KOPT-K1 (cell line): ENCODE data around the gene SRSF11.

Source experiments
- H3K27ac ChIP-seq: fragments of 200-600 bp; sonication (generic); 2 replicates; pipeline ENCODE4 v1.5.1; 2016; ENCODE audit warnings: antibody characterized with exemption, mild to moderate bottlenecking, low read depth, low read length; ENCODE audit not compliant: poor library complexity, severe bottlenecking
- H3K36me3 ChIP-seq: fragments of 200-600 bp; sonication (generic); 2 replicates; pipeline ENCODE4 v1.5.1; 2017; ENCODE audit warnings: antibody characterized with exemption, mild to moderate bottlenecking, low read length, moderate library complexity; ENCODE audit not compliant: insufficient read depth
- H3K9me3 ChIP-seq: fragments of 200-600 bp; sonication (generic); 2 replicates; pipeline ENCODE4 v1.5.1; 2017; ENCODE audit warnings: antibody characterized with exemption, low read length, mild to moderate bottlenecking; ENCODE audit not compliant: insufficient read depth, poor library complexity, severe bottlenecking

The SRSF11 gene

GRCh38 chr1:70248729-70249128 is 27.5 kb downstream of the SRSF11 start:
- no peak overlapping the region for H3K27ac ChIP-seq

DNA sequence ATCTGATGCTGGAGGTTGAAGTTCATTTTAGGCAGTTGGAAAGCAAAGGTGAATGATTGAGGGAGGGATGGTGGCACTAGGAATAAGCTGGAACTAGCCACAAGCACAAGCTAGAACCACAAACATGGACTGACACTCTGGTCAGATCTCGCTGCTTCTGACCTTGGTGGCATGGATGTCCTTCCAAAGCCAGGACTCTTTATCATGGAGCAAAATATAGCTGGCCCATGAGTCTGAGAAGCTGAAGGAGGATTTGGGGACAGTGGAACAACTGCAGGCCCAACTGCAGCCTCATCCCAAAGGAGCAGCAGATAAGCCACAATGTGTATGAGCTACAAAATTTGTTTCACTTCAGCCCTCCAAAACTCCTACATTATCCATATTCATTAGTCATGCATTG is 35.5 kb downstream of the SRSF11 start:
- H3K27ac ChIP-seq, result no peak overlapping the region
- peaks cover 31% of the 10 kb centered on the region for H3K36me3 ChIP-seq
- H3K9me3 ChIP-seq, result no peaks in the 10 kb centered on the region

More at GRCh38 chr1:70248729-70249128, 27.5 kb downstream of the SRSF11 start:
- Histone ChIP-seq H3K36me3 (peaks cover 100% of the 10 kb centered on the region), H3K9me3 (no peaks in the 10 kb centered on the region)

DNA sequence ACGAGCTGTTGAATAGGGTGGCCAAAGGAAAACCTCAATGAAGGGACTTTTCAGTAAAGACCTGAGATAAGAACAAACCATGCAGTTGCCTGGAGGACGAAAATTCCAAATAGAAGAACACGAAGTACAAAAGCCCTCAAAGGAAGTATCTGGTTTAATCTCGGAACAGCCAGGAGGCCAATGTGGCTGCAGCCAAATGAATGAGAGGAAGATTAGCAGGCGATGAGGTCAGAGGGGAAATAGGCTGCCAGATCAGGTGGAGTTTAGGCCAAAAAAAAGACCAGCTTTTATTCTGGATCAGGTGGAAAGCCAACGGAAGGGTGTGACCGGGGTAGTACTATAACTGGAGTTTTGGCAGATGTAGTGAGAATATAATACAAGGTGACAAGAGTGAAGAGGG is 43.7 kb downstream of the SRSF11 start:
- Histone ChIP-seq H3K9me3 (peaks cover 13% of the 10 kb centered on the region), H3K27ac (no peak overlapping the region), H3K36me3 (peaks cover 50% of the 10 kb centered on the region)

GRCh38 chr1:70265946-70266345 is 44.8 kb downstream of the SRSF11 start:
- H3K9me3 ChIP-seq, result peaks cover 13% of the 10 kb centered on the region
- H3K36me3 ChIP-seq, result peaks cover 62% of the 10 kb centered on the region
- no peak overlapping the region for H3K27ac ChIP-seq

DNA sequence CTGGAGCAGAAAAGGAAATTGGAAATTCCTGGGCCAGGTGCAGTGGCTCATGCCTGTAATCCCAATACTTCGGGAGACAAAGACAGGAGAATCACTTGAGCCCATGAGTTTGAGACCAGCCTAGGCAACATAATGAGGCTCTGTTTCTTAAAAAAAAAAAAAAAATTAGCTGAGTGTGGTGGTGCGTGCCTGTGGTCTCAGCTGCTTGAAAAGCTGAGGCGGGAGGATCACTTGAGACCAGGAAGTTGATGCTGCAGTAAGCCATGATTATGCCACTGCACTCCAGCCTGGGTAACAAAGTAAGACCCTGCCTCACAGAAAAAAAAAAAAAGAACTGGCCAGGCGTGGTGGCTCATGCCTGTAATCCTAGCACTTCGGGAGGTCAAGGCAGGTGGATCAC is 56.7 kb downstream of the SRSF11 start:
- H3K27ac ChIP-seq, result no peak overlapping the region
- peaks cover 28% of the 10 kb centered on the region for H3K36me3 ChIP-seq
- H3K9me3 ChIP-seq, result no peaks in the 10 kb centered on the region

DNA sequence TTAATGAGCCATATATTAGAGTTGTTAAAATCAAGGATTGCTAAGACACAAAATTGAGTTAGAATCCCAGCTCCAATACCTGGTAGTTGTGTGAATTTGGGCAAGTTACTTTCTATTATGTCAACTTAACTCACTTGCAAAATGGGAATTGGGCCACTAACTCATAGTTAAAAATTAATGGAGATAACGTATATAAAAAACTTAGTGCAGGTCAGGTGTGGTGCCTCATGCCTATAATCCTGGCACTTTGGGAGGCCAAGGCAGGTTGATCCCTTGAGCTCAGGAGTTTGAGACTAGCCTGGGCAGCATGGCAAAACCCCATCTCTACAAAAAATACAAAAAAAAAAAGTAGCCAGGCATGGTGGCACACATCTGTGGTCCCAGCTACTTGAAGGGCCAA is 57.5 kb downstream of the SRSF11 start:
- Histone ChIP-seq H3K36me3 (peaks cover 22% of the 10 kb centered on the region), H3K9me3 (no peaks in the 10 kb centered on the region), H3K27ac (no peak overlapping the region)

- H3K27ac ChIP-seq, result no peak overlapping the region
- peaks cover 11% of the 10 kb centered on the region for H3K36me3 ChIP-seq
- no peaks in the 10 kb centered on the region for H3K9me3 ChIP-seq
Measured at GRCh38 chr1:70284366-70284765, 63.2 kb downstream of the SRSF11 start.

GRCh38 chr1:70286453-70286852 is 65.3 kb downstream of the SRSF11 start:
- H3K9me3 ChIP-seq, result no peaks in the 10 kb centered on the region
- no peak overlapping the region for H3K27ac ChIP-seq
- peaks cover 26% of the 10 kb centered on the region for H3K36me3 ChIP-seq

DNA sequence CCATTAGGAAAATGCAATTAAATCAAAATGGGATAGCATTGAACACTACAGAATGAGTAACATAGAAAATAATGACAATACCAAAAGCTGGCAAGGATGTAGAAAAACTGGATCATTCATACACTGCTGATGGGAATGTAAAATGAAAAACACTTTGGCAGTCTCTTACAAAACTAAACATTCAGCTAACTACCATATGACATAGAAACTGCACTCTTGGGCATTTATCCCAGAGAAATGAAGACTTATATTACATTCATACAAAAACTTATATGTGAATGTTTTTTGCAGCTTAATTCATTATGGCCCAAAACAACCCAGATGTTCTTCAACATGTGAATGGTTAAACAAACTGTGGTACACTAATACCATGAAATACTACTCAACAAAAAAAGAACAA is 67.0 kb downstream of the SRSF11 start:
- Histone ChIP-seq H3K9me3 (no peaks in the 10 kb centered on the region), H3K36me3 (peaks cover 37% of the 10 kb centered on the region), H3K27ac (no peak overlapping the region)

- no peak overlapping the region for H3K27ac ChIP-seq
- peaks cover 56% of the 10 kb centered on the region for H3K36me3 ChIP-seq
- H3K9me3 ChIP-seq, result no peaks in the 10 kb centered on the region
Measured at GRCh38 chr1:70290218-70290617, 69.0 kb downstream of the SRSF11 start.

GRCh38 chr1:70293186-70293843 is 72.1 kb downstream of the SRSF11 start:
- Histone ChIP-seq H3K9me3 (no peaks in the 10 kb centered on the region), H3K27ac (no peak overlapping the region), H3K36me3 (peaks cover 72% of the 10 kb centered on the region)

DNA sequence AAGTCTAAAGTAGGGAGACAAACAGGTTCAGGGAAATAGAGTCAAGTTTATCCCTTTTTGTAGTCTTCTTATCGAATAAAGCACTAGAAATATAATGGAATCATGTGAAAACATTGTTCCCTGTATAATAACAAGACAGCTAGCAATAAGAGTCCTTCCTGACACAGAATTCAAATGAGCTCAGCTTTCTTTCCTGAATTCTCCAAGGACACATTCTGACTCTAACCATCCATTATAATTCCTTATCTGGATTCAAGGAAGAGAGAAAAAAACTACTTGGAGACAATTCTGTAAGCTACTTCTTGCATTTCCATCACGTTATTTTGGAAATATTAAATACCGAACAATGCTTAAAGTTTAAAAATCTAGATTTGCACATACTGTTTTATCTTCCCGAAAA is 74.6 kb downstream of the SRSF11 start:
- Histone ChIP-seq H3K27ac (no peak overlapping the region), H3K36me3 (peaks cover 73% of the 10 kb centered on the region), H3K9me3 (no peaks in the 10 kb centered on the region)

DNA sequence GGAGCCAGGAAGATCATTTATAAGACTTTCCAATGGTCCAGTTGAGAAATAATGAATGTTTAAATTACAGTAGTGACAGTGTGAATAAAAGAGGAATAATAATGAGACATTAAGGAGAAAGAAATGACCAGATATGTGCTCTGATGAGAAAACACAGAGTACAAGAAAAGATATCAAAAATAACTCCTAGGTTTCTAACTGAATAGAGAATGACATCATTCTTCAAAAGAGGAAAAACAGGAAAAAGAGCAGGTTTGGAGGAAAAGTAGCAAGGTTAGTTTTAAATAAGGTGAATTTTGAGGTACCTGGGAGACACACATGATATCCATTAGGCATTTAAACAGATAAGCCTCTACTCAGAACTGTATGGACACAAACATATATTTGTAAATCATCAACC is 78.3 kb downstream of the SRSF11 start:
- H3K36me3 ChIP-seq, result peaks cover 58% of the 10 kb centered on the region

More for the DNA sequence above, 78.3 kb downstream of the SRSF11 start:
- Histone ChIP-seq H3K27ac (no peak overlapping the region), H3K9me3 (no peaks in the 10 kb centered on the region)
